Esophagus squamous epithelium (tissue), 4 donors: ENCODE measurements around the gene RNASEH2C.

ENCODE experiments used
- POLR2A ChIP-seq, 4 donors: fragments of 450-650 bp; IDR thresholded peaks; one replicate each; pipeline ENCODE4 v1.6.1; 2017; ENCODE audit warnings: antibody characterized with exemption in 4 of 4, mild to moderate bottlenecking in 4 of 4, moderate library complexity in 3 of 4
- TF ChIP-seq, protein P1 (sequence below), 6 experiments: fragments of 450-650 bp in 4 of 6; fragments of 200-600 bp in 2 of 6; sonication (generic) in 2 of 6; IDR thresholded peaks; one replicate each; pipeline ENCODE4 v1.5.1; 2016 to 2019; ENCODE audit warnings: antibody characterized with exemption in 6 of 6, mild to moderate bottlenecking in 4 of 6, moderate library complexity in 4 of 6

GRCh38 chr11:65696802-65697552 lies 23.6 kb downstream of the RNASEH2C start:
- TF ChIP-seq, protein P1, sequence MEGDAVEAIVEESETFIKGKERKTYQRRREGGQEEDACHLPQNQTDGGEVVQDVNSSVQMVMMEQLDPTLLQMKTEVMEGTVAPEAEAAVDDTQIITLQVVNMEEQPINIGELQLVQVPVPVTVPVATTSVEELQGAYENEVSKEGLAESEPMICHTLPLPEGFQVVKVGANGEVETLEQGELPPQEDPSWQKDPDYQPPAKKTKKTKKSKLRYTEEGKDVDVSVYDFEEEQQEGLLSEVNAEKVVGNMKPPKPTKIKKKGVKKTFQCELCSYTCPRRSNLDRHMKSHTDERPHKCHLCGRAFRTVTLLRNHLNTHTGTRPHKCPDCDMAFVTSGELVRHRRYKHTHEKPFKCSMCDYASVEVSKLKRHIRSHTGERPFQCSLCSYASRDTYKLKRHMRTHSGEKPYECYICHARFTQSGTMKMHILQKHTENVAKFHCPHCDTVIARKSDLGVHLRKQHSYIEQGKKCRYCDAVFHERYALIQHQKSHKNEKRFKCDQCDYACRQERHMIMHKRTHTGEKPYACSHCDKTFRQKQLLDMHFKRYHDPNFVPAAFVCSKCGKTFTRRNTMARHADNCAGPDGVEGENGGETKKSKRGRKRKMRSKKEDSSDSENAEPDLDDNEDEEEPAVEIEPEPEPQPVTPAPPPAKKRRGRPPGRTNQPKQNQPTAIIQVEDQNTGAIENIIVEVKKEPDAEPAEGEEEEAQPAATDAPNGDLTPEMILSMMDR (IDR thresholded peaks at IDR 0.05), result no peak
- TF ChIP-seq POLR2A (IDR thresholded peaks at IDR 0.05), result no peak
